B cell (primary cell): Measurements from ENCODE around the gene SERF1A. TPM values are rescaled to one million over a fixed set of nuclear protein-coding genes. Genes with fewer than 3 reads are reported as not detected.
"Not testable (repeated sequence)": the region's sequence is repeated elsewhere in the genome, so short reads cannot be mapped to it uniquely, and the experiment has no call there.

Experiments used
- ATAC-seq: fragments of 200-7000 bp; cut with Tn5 transposase; one replicate; pipeline ENCODE4 v1.10.0; 2021; ENCODE audit warnings: low read depth, mild to moderate bottlenecking, moderate number of reproducible peaks, moderate library complexity
- CTCF ChIA-PET: fragments of 350-600 bp; sonication (Branson Sonifier 250); formaldehyde crosslinking; loops from one replicate; lab custom pipeline; 2021; ENCODE audit warnings: antibody characterized with exemption, inconsistent platforms; lab: Charles Lee
- POLR2A ChIA-PET: fragments of 350-600 bp; sonication (Branson Sonifier 250); formaldehyde crosslinking; loops from one replicate; lab custom pipeline; 2021; ENCODE audit warnings: antibody characterized with exemption; lab: Charles Lee
- DNase-seq: peaks from one replicate; pipeline ENCODE4 v3.0.0; 2013
- H2AFZ ChIP-seq: 2 replicates; pipeline ENCODE4 v1.6.1; 2012; ENCODE audit warnings: mild to moderate bottlenecking, low read depth, low read length; ENCODE audit not compliant: insufficient read depth, poor library complexity, severe bottlenecking
- H3K27ac ChIP-seq, 2 donors: 1 replicate in 1 of 2; 2 replicates in 1 of 2; pipeline ENCODE4 v1.5.1; 2012 to 2013; ENCODE audit warnings: low read length in 2 of 2, mild to moderate bottlenecking in 2 of 2, moderate library complexity in 1 of 2
- H3K27me3 ChIP-seq, 4 experiments: fragments of 200-600 bp in 1 of 4; sonication (generic) in 1 of 4; replicated peaks in 1 of 4; 1 replicate in 2 of 4; 2 replicates in 2 of 4; pipeline versions ENCODE4 v1.6.1 to v1.7.0; 2013 to 2016; ENCODE audit warnings: low read length in 3 of 4, mild to moderate bottlenecking in 2 of 4, mixed read lengths in 1 of 4, moderate library complexity in 1 of 4; ENCODE audit not compliant: insufficient read depth in 4 of 4, control insufficient read depth in 3 of 4; ENCODE audit errors: control extremely low read depth in 1 of 4
- H3K36me3 ChIP-seq, 2 experiments: replicated peaks in 1 of 2; 1 replicate in 1 of 2; 2 replicates in 1 of 2; pipeline versions ENCODE4 v1.6.1 to v1.7.1; 2013; ENCODE audit warnings: low read length in 1 of 2; ENCODE audit not compliant: insufficient read depth in 2 of 2, control insufficient read depth in 1 of 2; ENCODE audit errors: control extremely low read depth in 1 of 2, extremely low read depth in 1 of 2
- H3K4me1 ChIP-seq, 2 donors: fragments of 200-600 bp in 1 of 2; sonication (generic) in 1 of 2; 1 replicate in 1 of 2; 2 replicates in 1 of 2; pipeline versions ENCODE4 v1.5.1 to v1.6.1; 2013 to 2017; ENCODE audit warnings: low read length in 2 of 2; ENCODE audit not compliant: control insufficient read depth in 2 of 2, insufficient read depth in 2 of 2
- H3K4me2 ChIP-seq: replicated peaks from 2 replicates; pipeline ENCODE3; 2012; ENCODE audit warnings: mild to moderate bottlenecking, low read depth, low read length; ENCODE audit not compliant: poor library complexity, severe bottlenecking
- H3K4me3 ChIP-seq, 5 experiments: fragments of 200-600 bp in 1 of 5; sonication (generic) in 1 of 5; 1 replicate in 3 of 5; 2 replicates in 2 of 5; pipeline versions ENCODE4 v1.5.1 to v1.7.0; 2011 to 2016; ENCODE audit warnings: low read length in 4 of 5, mild to moderate bottlenecking in 4 of 5, low read depth in 2 of 5, control low read depth in 1 of 5, moderate library complexity in 1 of 5; ENCODE audit not compliant: insufficient read depth in 1 of 5; ENCODE audit errors: control extremely low read depth in 1 of 5, extremely low read depth in 1 of 5
- H3K79me2 ChIP-seq: fragments of 200-600 bp; sonication (generic); one replicate; pipeline ENCODE4 v1.6.0; 2016; ENCODE audit warnings: low read length; ENCODE audit not compliant: control insufficient read depth, insufficient read depth
- H3K9ac ChIP-seq: fragments of 200-600 bp; sonication (generic); 2 replicates; pipeline ENCODE4 v1.6.1; 2017; ENCODE audit warnings: mild to moderate bottlenecking, low read length, moderate library complexity
- H3K9me3 ChIP-seq, 3 donors: one replicate each; pipeline versions ENCODE4 v1.6.1 to v1.7.1; 2013; ENCODE audit warnings: low read length in 2 of 3; ENCODE audit not compliant: control insufficient read depth in 2 of 3, insufficient read depth in 1 of 3; ENCODE audit errors: control extremely low read depth in 1 of 3
- H4K20me1 ChIP-seq: 2 replicates; pipeline ENCODE4 v1.6.0; 2012; ENCODE audit warnings: mild to moderate bottlenecking, low read length; ENCODE audit not compliant: insufficient read depth, control insufficient read depth, poor library complexity, severe bottlenecking
- H3K27ac Mint-ChIP-seq: one replicate; pipeline ENCODE4 v1.8.0; 2021; ENCODE audit warnings: mixed read lengths
- H3K27me3 Mint-ChIP-seq: one replicate; pipeline ENCODE4 v1.8.0; 2021; ENCODE audit warnings: mixed read lengths
- H3K4me1 Mint-ChIP-seq: one replicate; pipeline ENCODE4 v1.8.0; 2021; ENCODE audit warnings: mixed read lengths
- H3K4me3 Mint-ChIP-seq: one replicate; pipeline ENCODE4 v1.8.0; 2021; ENCODE audit warnings: mixed read lengths
- H3K9me3 Mint-ChIP-seq: one replicate; pipeline ENCODE4 v1.8.0; 2022; ENCODE audit warnings: mixed read lengths; ENCODE audit not compliant: insufficient read depth
- WGBS: methylation state at CpG from one replicate; pipeline ENCODE4 v1.1.5; 2013; ENCODE audit warnings: missing lambda C conversion rate; ENCODE audit not compliant: insufficient coverage; 5-methylcytosine and 5-hydroxymethylcytosine counted together
- intact Hi-C: fragments of 100-400 bp; cut with micrococcal nuclease; formaldehyde crosslinking; loops from one replicate; pipeline ENCODE4 v1.10.0; 2022
- polyA plus RNA-seq: library from polyadenylated mRNA; depleted of rRNA; stranded (reverse); fragments of >200 nt; gene quantifications from 2 replicates; pipeline ENCODE4 v1.2.3, GENCODE V29; 2012
- total RNA-seq, 2 donors: library from RNA; stranded (reverse); fragments of 120-200 nt in 1 of 2; gene quantifications; 1 replicate in 1 of 2; 2 replicates in 1 of 2; pipeline versions ENCODE4 v1.2.3 to v1.2.4, GENCODE V29; 2013 to 2022

The SERF1A gene
- total and polyA plus RNA-seq, 2 donors (not counting 1 experiment from before 2014, with no cell fraction given), result 10.3 to 13.9 TPM

DNA sequence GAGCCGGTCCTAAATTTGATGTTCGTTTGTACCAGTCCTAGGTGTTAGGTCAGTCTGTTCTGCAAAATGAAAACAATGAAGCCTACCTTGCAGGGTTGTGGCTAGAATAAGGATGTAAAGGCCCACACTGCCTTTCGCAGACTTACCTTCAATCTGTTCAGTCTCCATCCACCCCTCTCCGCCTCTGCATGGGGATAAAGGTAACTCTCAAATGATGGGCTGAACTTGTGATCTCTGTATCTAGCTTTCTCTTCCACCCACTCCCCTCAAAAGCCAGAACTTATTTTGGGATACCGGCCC lies 753 bp downstream of the SERF1A start:
- POLR2A ChIA-PET, H3K4me1 Mint-ChIP-seq, H3K36me3 ChIP-seq, H3K27ac Mint-ChIP-seq, H3K27me3 ChIP-seq, H3K9me3 Mint-ChIP-seq, intact Hi-C loops, H3K4me3 ChIP-seq, H3K4me1 ChIP-seq, H3K4me3 Mint-ChIP-seq, H3K27ac ChIP-seq, CTCF ChIA-PET, H3K27me3 Mint-ChIP-seq, DNase-seq, H3K4me2 ChIP-seq, H4K20me1 ChIP-seq, H2AFZ ChIP-seq, H3K9me3 ChIP-seq, H3K9ac ChIP-seq, H3K79me2 ChIP-seq: not testable (repeated sequence)
- no CpG with 5 or more reads among the region's 5 CpGs for WGBS
- ATAC-seq, result peak; percentile 16

DNA sequence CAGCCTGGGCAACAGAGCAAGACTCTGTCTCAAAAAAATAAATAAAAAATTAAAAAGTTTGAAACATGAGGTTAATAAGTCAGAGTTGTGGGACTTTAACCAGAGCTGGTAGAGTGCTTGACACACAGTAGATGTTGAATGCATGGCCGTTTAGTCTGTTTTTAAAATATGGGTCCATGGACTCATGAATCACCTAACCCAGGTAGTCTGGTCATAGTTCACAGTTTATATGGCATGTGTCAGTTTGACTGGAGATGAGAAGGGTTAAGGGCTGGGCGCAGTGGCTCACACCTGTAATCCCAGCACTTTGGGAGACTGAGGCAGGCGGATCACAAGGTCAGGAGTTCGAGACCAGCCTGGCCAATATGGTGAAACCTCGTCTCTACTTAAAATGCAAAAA lies 6.2 kb downstream of the SERF1A start:
- no CpG with 5 or more reads among the region's 5 CpGs for WGBS
- H3K4me2 ChIP-seq, H2AFZ ChIP-seq, H3K27me3 Mint-ChIP-seq, H3K36me3 ChIP-seq, H3K4me1 ChIP-seq, H3K27me3 ChIP-seq, H3K4me3 Mint-ChIP-seq, intact Hi-C loops, H3K9me3 Mint-ChIP-seq, ATAC-seq, H3K27ac Mint-ChIP-seq, H3K4me3 ChIP-seq, H3K27ac ChIP-seq, POLR2A ChIA-PET, DNase-seq, H4K20me1 ChIP-seq, H3K4me1 Mint-ChIP-seq, H3K9me3 ChIP-seq, CTCF ChIA-PET, H3K9ac ChIP-seq, H3K79me2 ChIP-seq: not testable (repeated sequence)

DNA sequence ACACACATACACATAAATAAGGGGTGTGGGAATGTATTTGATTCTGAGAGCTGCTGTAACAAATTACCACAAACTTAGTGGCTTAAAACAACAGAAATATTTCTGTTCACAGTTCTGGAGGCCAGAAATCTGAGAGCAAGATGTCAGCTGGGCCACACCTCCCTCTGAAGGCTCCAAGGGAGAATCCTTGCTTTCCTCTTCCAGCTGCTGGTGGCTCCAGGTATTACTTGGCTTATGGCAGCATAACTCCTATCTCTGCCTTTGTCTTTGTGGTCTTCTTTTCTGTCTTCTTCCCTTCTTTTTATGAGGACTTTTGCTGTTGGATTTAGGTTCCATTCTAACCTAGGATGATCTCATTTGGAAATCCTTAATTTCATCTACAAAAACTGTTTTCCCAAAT lies 16.4 kb downstream of the SERF1A start:
- ATAC-seq, H3K9ac ChIP-seq, H3K4me2 ChIP-seq, H3K9me3 ChIP-seq, intact Hi-C loops, H3K36me3 ChIP-seq, H3K27me3 ChIP-seq, H3K9me3 Mint-ChIP-seq, DNase-seq, H3K4me1 Mint-ChIP-seq, H3K4me1 ChIP-seq, H3K79me2 ChIP-seq, H4K20me1 ChIP-seq, POLR2A ChIA-PET, H3K4me3 ChIP-seq, H2AFZ ChIP-seq, CTCF ChIA-PET, H3K27ac ChIP-seq, H3K4me3 Mint-ChIP-seq, H3K27me3 Mint-ChIP-seq, H3K27ac Mint-ChIP-seq: not testable (repeated sequence)

DNA sequence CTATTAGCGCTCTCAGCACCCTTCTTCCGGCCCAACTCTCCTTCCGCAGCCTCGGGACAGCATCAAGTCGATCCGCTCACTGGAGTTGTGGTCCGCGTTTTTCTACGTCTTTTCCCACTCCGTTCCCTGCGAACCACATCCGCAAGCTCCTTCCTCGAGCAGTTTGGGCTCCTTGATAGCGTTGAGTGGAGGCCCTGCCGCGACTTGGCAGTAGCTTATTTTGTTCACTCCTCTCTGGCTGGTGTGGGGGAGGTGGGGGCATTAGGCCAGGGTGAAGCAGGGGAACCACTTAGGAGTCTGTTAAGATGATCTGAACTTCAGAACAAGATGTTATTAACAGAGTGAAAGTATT lies 24.7 kb downstream of the SERF1A start:
- H3K9me3 ChIP-seq, H3K4me2 ChIP-seq, POLR2A ChIA-PET, CTCF ChIA-PET, DNase-seq, H3K4me1 Mint-ChIP-seq, H3K9ac ChIP-seq, H3K9me3 Mint-ChIP-seq, H3K4me3 Mint-ChIP-seq, H3K79me2 ChIP-seq, H3K27me3 Mint-ChIP-seq, H3K27ac ChIP-seq, H3K27me3 ChIP-seq, H2AFZ ChIP-seq, H3K36me3 ChIP-seq, H3K27ac Mint-ChIP-seq, H3K4me1 ChIP-seq, H4K20me1 ChIP-seq, H3K4me3 ChIP-seq, intact Hi-C loops: not testable (repeated sequence)
- WGBS, result no CpG with 5 or more reads among the region's 16 CpGs
- peak; percentile 31 for ATAC-seq
